ENCODE measurements around the gene OR2S2.
A peak's percentile ranks its signal among the peaks of the same experiment; 100 is the strongest.
"Not testable (repeated sequence)": the region's sequence is repeated elsewhere in the genome, so short reads cannot be mapped to it uniquely, and the experiment has no call there.

The OR2S2 gene

DNA sequence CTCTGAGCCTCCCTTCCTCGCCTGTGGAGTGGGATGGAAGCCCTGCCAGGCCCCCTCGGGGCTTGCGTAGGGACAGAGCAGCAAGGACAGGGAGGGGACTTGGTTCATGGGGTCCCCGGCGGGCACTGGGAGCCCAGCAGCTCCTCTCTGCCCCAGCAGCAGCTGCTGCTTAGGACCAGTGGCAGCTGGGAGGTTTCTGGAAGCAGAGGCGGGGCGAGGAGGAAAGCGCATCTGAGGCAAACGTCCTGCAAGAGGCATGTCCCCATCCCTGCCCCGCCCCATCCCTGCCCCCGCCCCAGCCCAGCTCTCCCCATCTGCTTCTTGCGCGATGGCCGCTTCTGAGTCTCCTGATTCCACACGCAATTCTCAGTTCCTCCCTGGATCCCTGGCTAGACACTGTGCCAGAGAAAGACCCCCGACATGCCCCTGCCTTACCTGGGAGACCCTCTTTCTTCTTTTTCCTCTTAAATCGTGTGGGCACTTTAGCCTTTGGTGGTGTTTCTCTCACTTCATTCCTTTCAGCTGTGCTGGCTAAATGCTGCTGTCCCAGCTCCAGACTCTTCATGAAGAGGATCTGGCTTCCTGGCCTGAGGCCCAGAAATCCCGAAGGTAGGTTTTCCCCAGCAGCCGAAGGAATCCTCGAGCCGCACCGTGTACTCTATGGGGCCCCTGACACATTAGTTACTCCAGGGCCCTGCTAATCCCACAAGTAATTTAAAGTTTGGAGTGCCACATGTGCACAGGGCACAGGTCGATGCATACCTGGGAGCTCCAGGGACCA is 4.4 kb upstream of the OR2S2 start:
- no peak for DNase-seq

DNA sequence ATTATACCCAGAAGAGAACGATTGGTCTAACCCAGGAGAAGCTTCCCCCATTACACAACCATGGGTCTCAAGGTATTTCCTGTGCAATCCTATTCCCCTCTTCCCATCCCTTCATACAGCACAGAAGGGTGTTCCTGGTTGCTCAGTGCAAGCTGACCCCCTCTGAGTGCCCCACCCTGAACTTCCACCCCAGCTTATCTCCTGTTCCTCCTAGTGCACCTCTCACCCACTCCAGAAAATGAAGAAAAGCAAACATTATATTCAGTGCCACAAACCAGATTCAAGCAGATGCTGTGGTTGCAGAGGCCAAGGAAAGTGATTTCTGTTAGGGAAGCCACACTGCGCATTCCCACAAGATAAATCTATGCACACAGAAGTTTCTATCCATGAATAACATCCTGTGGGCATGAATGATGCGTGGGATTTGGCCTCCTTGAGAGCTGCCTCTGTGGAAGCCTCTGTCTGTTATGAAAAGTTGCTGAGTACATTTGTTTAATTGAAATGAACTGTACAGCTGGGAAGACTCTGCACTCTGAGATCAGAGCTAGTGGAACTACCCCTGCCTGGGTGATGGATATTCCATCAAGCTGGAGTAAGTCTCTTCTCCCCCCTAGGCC is 2.2 kb upstream of the OR2S2 start:
- no peak for DNase-seq

GRCh38 chr9:35956651-35957050 is 1.3 kb downstream of the OR2S2 start:
- no peak for DNase-seq

DNA sequence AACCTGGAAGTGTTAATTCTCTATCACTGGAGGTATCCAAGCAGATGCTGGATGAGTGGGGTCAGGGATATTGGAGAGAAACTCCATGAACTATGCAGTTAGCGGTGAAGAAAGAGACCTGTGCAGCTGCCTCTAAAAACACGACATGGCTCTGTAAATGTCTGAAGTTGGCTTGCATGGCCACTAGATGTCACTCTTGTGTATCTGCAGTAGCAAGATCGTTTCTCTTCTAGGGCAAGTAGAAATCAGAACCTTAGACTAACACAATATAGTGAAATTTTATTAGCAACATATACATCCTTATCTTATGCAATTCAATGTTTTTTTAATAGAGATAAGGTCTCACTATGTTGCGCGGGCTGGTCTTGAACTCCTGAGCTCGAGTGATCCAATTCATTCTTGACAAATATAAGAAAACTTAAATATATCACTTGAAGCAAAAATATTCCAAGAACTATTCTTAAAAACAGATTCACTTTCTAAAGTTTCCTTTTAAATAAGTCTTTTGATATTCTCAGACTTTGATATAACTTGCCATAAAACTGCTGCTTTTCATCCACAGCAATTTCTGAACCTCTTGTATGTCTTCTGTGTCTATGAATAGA is 2.9 kb downstream of the OR2S2 start:
- peak; percentile 79 for DNase-seq

- DNase-seq = no peak
Measured at GRCh38 chr9:35952526-35953191, 5.3 kb downstream of the OR2S2 start.

DNA sequence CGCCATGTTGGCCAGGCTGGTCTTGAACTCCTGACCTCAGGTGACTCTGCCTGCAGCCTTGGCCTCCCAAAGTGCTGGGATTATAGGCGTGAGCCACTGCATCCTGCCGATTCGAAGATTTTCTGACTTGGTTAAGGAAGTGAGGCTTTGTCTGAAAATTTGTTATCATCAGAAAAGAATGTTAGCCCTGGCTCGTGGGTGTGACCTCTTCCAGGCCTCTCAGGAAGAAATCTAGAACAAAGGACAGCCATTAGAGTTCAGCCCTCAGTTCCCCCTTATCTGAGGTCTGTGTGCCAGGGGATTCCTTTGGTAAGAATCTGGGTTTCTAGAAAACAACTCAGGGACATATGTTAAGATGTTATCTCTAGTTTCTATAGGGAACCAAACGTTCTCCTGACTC is 6.2 kb downstream of the OR2S2 start:
- no peak for DNase-seq

DNA sequence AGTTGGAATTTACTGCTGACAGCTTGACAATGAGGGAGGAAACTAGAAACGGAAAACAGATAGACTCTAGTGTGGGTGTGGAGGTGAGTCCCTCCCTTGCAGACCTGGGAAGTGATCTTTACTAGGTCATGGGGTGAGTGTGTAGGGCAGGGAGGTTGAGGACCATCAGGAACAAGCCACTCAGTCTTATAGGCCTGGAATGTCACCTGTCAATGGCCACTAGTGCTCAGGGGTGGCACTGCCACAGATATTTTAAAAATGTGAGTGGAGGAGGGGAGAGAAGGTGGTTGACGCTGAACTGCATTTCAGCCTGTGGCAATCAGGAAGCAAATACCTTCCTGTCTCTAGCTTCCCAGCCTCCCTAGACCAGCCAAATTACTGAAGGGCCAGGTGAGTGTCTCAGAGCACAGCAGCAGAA is 9.0 kb downstream of the OR2S2 start:
- DNase-seq = no peak

- DNase-seq = no peak
Measured at GRCh38 chr9:35948451-35948850, 9.5 kb downstream of the OR2S2 start.

DNA sequence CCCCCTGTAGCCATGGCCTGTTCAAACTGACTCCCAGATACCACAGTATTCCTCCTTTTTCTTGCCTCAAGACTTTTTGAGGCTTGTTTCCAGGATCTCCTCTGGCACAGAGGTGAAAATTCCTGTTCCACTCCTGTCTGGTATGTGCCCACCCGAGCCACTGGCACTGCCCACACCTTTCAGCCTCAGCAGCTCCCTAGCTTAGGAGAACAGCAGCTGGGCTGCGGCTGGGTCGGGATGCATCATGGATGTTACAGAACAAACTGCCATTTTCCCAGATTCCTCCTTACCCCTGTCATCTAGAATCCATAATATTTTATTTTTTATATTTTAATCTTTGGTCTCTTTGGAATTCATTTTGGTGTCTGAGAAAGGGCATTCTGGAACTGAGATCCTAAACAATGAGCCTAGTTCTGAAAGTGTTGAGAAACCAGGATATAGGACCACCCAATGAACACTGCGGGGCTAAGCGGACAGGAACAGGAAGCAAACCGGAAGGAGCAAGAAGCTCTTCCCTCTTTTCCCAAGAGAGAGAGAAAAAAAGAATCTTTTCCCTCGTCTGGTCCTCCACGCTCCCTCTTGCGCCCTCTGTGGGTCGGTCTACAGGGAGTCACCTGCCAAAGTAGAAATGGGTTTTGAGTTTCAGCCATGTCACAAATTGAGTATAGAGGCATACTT is 12.5 kb downstream of the OR2S2 start:
- peak; percentile 91 for DNase-seq

DNA sequence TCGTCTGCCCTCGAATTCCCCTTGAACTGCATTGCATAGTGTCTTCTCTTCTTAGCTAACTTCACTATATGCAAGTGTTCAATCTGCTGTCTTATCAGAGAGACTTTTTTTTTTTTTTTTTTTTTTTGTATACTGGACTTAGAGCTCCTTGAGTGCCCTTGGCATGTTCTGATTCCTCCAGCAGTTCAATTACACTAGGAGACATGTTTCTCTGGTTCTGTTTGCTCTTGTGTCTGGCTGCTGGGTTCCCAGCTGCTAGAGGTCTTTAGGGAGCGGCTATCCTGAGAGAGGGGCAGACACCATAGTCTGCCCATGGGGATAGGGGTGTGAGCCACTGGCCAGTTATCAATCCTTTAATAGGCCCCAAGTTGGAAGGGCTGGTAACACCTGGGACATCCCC is 13.1 kb downstream of the OR2S2 start:
- no peak for DNase-seq

- DNase-seq = no peak
Measured at GRCh38 chr9:35944173-35944572, 13.8 kb downstream of the OR2S2 start.

DNA sequence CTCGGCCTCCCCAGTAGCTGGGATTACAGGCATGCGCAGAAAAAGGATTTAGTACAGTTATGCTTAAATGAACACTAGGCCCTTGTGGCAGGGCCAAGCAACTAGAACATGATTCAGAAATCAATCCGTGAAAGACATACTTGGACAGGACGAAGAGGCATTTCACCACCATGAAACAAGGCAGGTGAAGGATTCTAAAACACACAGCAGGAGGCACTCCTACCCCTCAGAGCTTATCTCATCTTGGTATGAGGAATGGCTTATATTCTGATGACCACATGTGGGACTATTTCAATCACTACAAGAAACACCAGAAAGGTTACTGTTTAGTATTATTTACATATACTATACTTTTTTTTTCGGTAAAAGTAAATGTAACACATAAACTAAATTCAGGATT is 15.7 kb downstream of the OR2S2 start:
- DNase-seq = no peak

DNA sequence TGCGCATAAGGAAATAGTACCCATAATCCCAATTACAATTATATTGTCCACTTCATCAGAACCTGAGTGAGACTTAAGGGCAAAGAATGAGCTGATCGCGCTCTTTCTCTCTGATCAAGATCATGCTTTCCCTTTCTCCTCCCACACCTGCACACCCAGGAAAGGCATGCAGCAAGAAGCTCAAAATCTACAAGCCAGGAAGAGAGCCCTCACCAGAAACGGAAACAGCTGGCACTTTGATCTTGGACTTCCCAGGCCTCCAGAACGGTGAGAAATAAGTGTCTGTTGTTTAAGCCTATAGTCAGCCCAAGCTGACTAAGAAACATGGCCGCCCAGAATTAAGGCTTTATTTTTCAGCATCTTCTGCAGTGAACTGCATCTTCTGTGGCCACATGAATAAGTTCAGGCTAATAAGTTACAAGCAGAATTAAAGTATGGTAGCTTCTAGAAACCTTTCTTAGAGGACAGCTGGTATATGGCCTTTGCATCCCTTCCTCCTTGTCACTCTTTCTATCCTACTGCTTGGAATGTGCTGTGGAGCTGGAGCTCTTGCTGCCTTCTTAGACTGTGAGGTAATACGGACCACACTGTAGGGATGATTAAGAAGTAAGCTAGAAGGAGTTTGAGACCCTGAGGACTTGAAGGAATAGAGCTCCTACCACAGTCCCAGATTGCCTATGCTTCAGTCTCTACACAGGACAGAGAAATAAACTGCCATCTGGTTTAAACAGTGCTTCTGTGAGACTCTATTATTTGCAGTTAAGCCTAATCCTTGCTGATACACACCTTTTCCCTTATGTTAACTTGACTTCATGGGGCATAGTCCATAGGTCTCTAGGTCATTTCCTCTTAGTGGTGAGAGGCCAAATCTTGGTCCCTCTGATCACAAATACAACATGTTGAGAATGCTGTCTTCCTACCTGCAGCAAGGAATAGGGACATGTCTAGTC is 17.2 kb downstream of the OR2S2 start:
- DNase-seq = no peak

- no peak for DNase-seq
Measured at GRCh38 chr9:35939679-35940250, 18.2 kb downstream of the OR2S2 start.

- DNase-seq = peak; percentile 33
Measured at GRCh38 chr9:35938474-35939356, 19.2 kb downstream of the OR2S2 start.

- DNase-seq = no peak
Measured at GRCh38 chr9:35937227-35937626, 20.7 kb downstream of the OR2S2 start.

GRCh38 chr9:35935755-35936509 is 22.0 kb downstream of the OR2S2 start:
- DNase-seq = no peak

- no peak for DNase-seq
Measured at GRCh38 chr9:35935261-35935660, 22.7 kb downstream of the OR2S2 start.

DNA sequence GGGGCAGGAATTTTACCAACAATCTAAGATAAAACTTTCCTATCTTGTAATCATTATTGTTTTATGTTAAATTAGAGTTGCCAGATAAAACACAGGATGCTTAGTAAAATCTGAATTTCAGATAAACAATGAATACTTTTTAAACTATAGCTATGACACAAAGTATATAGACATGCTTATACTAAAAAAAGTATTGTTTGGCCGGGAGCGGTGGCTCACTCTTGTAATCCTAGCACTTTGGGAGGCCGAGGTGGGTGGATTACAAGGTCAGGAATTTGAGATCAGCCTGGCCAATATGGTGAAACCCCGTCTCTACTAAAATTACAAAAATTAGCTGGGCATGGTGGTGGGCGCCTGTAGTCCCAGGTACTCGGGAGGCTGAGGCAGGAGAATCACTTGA is 23.9 kb downstream of the OR2S2 start:
- not testable (repeated sequence) for DNase-seq

All from DMS53 (cell line).